GM12874 (cell line): ENCODE results near the gene NEAT1.

Source experiments
- CTCF ChIP-seq: IDR thresholded peaks from 2 replicates; pipeline ENCODE4 v1.5.1; 2011; ENCODE audit warnings: low read depth, mild to moderate bottlenecking, control low read depth, low read length, moderate library complexity; ENCODE audit not compliant: insufficient read depth

Gene NEAT1

GRCh38 chr11:65402790-65403189 is 19.8 kb upstream of the NEAT1 start:
- TF ChIP-seq CTCF, result no peak

- no peak for TF ChIP-seq CTCF
Observed at GRCh38 chr11:65403607-65404121, 18.9 kb upstream of the NEAT1 start.

GRCh38 chr11:65404210-65404609 is 18.4 kb upstream of the NEAT1 start:
- no peak for TF ChIP-seq CTCF

GRCh38 chr11:65404638-65405339 is 17.8 kb upstream of the NEAT1 start:
- no peak for TF ChIP-seq CTCF

- no peak for TF ChIP-seq CTCF
Observed at GRCh38 chr11:65410936-65411680, 11.5 kb upstream of the NEAT1 start.

GRCh38 chr11:65411681-65412070 is 10.9 kb upstream of the NEAT1 start:
- no peak for TF ChIP-seq CTCF

- no peak for TF ChIP-seq CTCF
Observed at GRCh38 chr11:65412271-65413076, 10.1 kb upstream of the NEAT1 start.
